ENCODE measurements around the gene CCND2. TPM values are rescaled to one million over a fixed set of nuclear protein-coding genes. Genes with fewer than 3 reads are reported as not detected.

CCND2 gene
- total and polyA plus RNA-seq, 4 donors, result 0.50 to 16.5 (median 3.0) TPM

- Histone ChIP-seq H3K9me3 (ENCODE audit: control insufficient read depth in 4 of 4, low read length in 3 of 4) (no peaks in the 10 kb centered on the region), H3K9ac (ENCODE audit: low read depth in 1 of 2, low read length in 2 of 2) (no peak overlapping the region), H3K27me3 (ENCODE audit: control insufficient read depth in 4 of 4, insufficient read depth in 4 of 4, low read length in 3 of 4) (peaks cover 2 to 22% (median 10%) of the 10 kb centered on the region in 4 donors), H3K4me1 (ENCODE audit: control insufficient read depth in 4 of 4, insufficient read depth in 4 of 4, low read length in 3 of 4) (peaks cover 15 to 33% (median 20%) of the 10 kb centered on the region in 4 donors), H3K27ac (ENCODE audit: low read depth in 1 of 2, low read length in 2 of 2) (no peak overlapping the region), H3K4me3 (ENCODE audit: low read depth in 1 of 3, low read length in 3 of 3) (no peak overlapping the region), H3K36me3 (ENCODE audit: control insufficient read depth in 4 of 4, insufficient read depth in 3 of 4, low read depth in 1 of 4, low read length in 3 of 4) (no peaks in the 10 kb centered on the region)
- DNase-seq (ENCODE audit: low spot score), result no peak
- no peak for TF ChIP-seq ZBTB33 (IDR thresholded peaks at IDR 0.05)
- WGBS, result 55% methylated on average over 2 of the region's 2 CpGs
These were observed 5.7 kb upstream of the CCND2 start for GRCh38 chr12:4267704-4268328.

- Histone ChIP-seq H3K9ac (ENCODE audit: low read depth in 1 of 2, low read length in 2 of 2) (no peak overlapping the region), H3K4me1 (ENCODE audit: control insufficient read depth in 4 of 4, insufficient read depth in 4 of 4, low read length in 3 of 4) (peaks cover 20 to 38% (median 26%) of the 10 kb centered on the region in 4 donors), H3K36me3 (ENCODE audit: control insufficient read depth in 4 of 4, insufficient read depth in 3 of 4, low read depth in 1 of 4, low read length in 3 of 4) (no peaks in the 10 kb centered on the region), H3K9me3 (ENCODE audit: control insufficient read depth in 4 of 4, low read length in 3 of 4) (no peaks in the 10 kb centered on the region), H3K4me3 (ENCODE audit: low read depth in 1 of 3, low read length in 3 of 3) (peak overlapping the region in 1 of 3 donors; percentile 43), H3K27me3 (ENCODE audit: control insufficient read depth in 4 of 4, insufficient read depth in 4 of 4, low read length in 3 of 4) (peaks cover 2 to 22% (median 11%) of the 10 kb centered on the region in 4 donors), H3K27ac (ENCODE audit: low read depth in 1 of 2, low read length in 2 of 2) (peak overlapping the region in 1 of 2 donors; percentile 28)
- TF ChIP-seq SP1 (IDR thresholded peaks at IDR 0.05) (no peak), TAF1 (conservative IDR thresholded peaks at IDR 0.05) (no peak), FOXA2 (IDR thresholded peaks at IDR 0.05) (no peak), RAD21 (IDR thresholded peaks at IDR 0.05) (no peak), EGR1 (IDR thresholded peaks at IDR 0.05; ENCODE audit: low read depth in 2 of 2) (no peak), REST (IDR thresholded peaks at IDR 0.05) (no peak), CTCF (IDR thresholded peaks at IDR 0.05; ENCODE audit: low read depth, low read length, missing input control) (no peak), JUND (IDR thresholded peaks at IDR 0.05) (no peak), RXRA (IDR thresholded peaks at IDR 0.05) (no peak), ZBTB33 (IDR thresholded peaks at IDR 0.05) (no peak), HNF4A (conservative IDR thresholded peaks at IDR 0.05) (no peak), NR2F2 (IDR thresholded peaks at IDR 0.05) (no peak), YY1 (IDR thresholded peaks at IDR 0.05) (no peak), ATF3 (IDR thresholded peaks at IDR 0.05) (no peak), FOXA1 (IDR thresholded peaks at IDR 0.05) (no peak)
- WGBS, result 6% methylated on average over 26 of the region's 26 CpGs
- DNase-seq (ENCODE audit: low spot score), result no peak
These were observed 5.0 kb upstream of the CCND2 start for GRCh38 chr12:4268329-4269181.
